Nephron progenitor cell (in vitro differentiated cells): ENCODE results near the gene EPB42.

Experiments used
- DNase-seq: peaks from one replicate; pipeline ENCODE4 v3.0.0; 2021
- H3K27ac Mint-ChIP-seq: 2 replicates; pipeline ENCODE4 v1.8.0; 2021; ENCODE audit warnings: mild to moderate bottlenecking, moderate library complexity, mixed read lengths
- H3K27me3 Mint-ChIP-seq: 2 replicates; pipeline ENCODE4 v1.8.0; 2021; ENCODE audit warnings: mild to moderate bottlenecking, low read depth, mixed read lengths; ENCODE audit not compliant: poor library complexity
- H3K36me3 Mint-ChIP-seq: 2 replicates; pipeline ENCODE4 v1.8.0; 2021; ENCODE audit warnings: low read depth, mixed read lengths
- H3K4me1 Mint-ChIP-seq: 2 replicates; pipeline ENCODE4 v1.8.0; 2021; ENCODE audit warnings: mixed read lengths
- H3K4me3 Mint-ChIP-seq: 2 replicates; pipeline ENCODE4 v1.8.0; 2021; ENCODE audit warnings: mild to moderate bottlenecking, moderate library complexity, mixed read lengths
- H3K9me3 Mint-ChIP-seq: 2 replicates; pipeline ENCODE4 v1.8.0; 2021; ENCODE audit warnings: mild to moderate bottlenecking, moderate library complexity, mixed read lengths
- CTCF ChIP-seq: fragments of 200-600 bp; sonication (generic); IDR thresholded peaks from 2 replicates; pipeline ENCODE4 v1.5.0; 2021; ENCODE audit warnings: antibody characterized with exemption

EPB42 gene

DNA sequence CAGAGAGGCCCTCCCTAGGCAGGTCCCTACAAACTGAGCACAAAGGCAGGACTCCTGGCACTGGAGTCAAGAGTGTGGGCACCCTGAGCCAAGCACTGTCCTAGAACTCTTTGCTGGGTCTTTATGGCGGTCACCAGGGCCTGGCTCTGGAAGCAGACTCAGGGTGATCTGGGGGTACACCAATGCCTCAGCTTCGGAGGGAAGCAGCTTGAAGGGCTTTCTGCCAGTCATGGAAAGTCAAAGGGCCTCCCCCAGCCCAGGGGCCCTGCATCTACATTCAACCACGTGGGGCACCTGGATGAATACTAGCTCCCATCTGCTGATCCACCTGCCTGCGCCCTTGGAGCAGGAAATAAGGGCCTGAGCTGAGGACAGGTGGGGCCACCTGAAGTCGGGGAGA, 7.4 kb downstream of the EPB42 start:
- no peak overlapping the region for H3K27ac Mint-ChIP-seq

DNA sequence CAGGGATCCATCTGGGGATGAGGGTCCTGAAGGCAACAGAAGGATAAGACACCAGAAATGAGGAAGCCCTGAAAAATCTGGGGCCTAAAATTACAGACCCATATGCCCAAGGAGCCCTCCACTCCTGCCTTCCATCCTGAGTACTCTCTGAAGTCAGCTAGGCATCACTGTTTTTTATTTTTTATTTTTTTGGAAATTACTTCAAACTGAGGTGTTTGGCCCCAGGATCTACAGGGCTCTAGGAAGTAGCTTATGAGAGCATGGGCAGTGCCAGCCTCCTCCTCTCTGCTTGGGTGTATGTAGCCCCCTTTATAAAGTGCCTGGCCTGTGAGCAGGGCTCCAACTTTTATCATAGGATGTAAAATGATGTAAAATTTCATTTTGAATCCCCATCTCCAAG, 7.9 kb downstream of the EPB42 start:
- no peaks in the 10 kb centered on the region for H3K9me3 Mint-ChIP-seq
- H3K27ac Mint-ChIP-seq = no peak overlapping the region
- H3K36me3 Mint-ChIP-seq = no peaks in the 10 kb centered on the region
- H3K4me1 Mint-ChIP-seq = peaks cover 7% of the 10 kb centered on the region
- peaks cover 39% of the 10 kb centered on the region for H3K27me3 Mint-ChIP-seq
- no peak for DNase-seq
- H3K4me3 Mint-ChIP-seq = no peak overlapping the region
- TF ChIP-seq CTCF = no peak

More for the DNA sequence above, 7.4 kb downstream of the EPB42 start:
- Mint-ChIP-seq H3K36me3 (no peaks in the 10 kb centered on the region), H3K4me3 (no peak overlapping the region), H3K27me3 (peaks cover 37% of the 10 kb centered on the region), H3K4me1 (peaks cover 7% of the 10 kb centered on the region), H3K9me3 (no peaks in the 10 kb centered on the region)
- no peak for TF ChIP-seq CTCF
- DNase-seq = no peak

- no peak for TF ChIP-seq CTCF
- peaks cover 44% of the 10 kb centered on the region for H3K27me3 Mint-ChIP-seq
- H3K9me3 Mint-ChIP-seq = no peaks in the 10 kb centered on the region
- H3K27ac Mint-ChIP-seq = no peak overlapping the region
- H3K4me3 Mint-ChIP-seq = no peak overlapping the region
- peaks cover 7% of the 10 kb centered on the region for H3K4me1 Mint-ChIP-seq
- H3K36me3 Mint-ChIP-seq = no peaks in the 10 kb centered on the region
- no peak for DNase-seq
Observed at GRCh38 chr15:43212299-43212698, 8.5 kb downstream of the EPB42 start.

DNA sequence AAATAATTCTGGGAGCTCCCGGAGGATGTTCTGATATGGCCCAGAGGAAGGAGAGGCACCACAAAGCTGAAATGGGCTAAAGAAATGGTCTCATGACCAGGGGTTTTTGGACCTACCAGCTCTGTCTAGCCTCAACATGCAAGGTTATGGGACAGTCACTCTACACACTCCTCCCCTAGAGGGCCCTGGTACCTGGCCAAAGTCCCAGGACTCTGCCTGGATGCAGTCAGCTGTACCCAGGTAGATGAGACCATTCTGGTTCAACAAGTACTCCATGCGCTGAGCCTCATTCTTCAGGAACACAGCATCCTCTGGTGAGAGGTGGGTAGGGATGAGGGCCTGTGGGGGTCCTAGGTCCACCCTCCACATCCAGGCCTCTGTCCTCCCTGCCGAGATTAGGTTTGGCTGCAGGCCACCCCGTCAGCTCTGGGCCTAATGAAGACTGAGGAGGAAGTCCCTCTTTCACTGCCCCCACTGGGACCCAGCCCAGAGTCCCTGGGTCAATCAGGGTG, 9.5 kb downstream of the EPB42 start:
- H3K4me3 Mint-ChIP-seq = no peak overlapping the region

DNA sequence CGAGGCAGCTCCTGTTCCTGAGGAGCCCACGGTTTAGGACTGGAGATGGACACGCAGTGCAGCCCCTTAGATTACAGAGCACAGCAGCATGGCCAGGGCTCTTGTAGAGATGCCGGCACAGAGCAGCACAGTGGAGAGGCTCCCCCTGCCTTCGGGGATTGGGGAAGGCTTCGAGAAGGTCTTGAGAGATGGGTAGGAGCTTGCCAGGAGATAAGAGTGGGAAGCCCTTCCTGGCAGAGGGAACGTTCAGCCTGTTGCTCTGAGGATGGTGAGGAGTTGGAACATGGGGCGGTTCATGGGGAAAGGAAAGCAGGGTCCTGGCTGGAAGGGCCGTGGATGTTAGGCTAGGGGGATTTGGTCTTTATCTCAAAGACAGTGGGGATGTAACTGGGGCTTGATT, 10.0 kb downstream of the EPB42 start:
- Mint-ChIP-seq H3K4me3 (no peak overlapping the region), H3K36me3 (no peaks in the 10 kb centered on the region), H3K27me3 (peaks cover 49% of the 10 kb centered on the region), H3K27ac (no peak overlapping the region), H3K4me1 (peaks cover 7% of the 10 kb centered on the region), H3K9me3 (no peaks in the 10 kb centered on the region)
- no peak for DNase-seq
- TF ChIP-seq CTCF = no peak

More for the DNA sequence above, 9.5 kb downstream of the EPB42 start:
- Mint-ChIP-seq H3K36me3 (no peaks in the 10 kb centered on the region), H3K27ac (no peak overlapping the region), H3K9me3 (no peaks in the 10 kb centered on the region), H3K27me3 (peaks cover 47% of the 10 kb centered on the region), H3K4me1 (peaks cover 7% of the 10 kb centered on the region)
- DNase-seq = no peak
- TF ChIP-seq CTCF = no peak

- peaks cover 7% of the 10 kb centered on the region for H3K4me1 Mint-ChIP-seq
- H3K27me3 Mint-ChIP-seq = peaks cover 52% of the 10 kb centered on the region
- no peak overlapping the region for H3K4me3 Mint-ChIP-seq
- TF ChIP-seq CTCF = no peak
- no peaks in the 10 kb centered on the region for H3K36me3 Mint-ChIP-seq
- DNase-seq = no peak
- H3K9me3 Mint-ChIP-seq = no peaks in the 10 kb centered on the region
- H3K27ac Mint-ChIP-seq = no peak overlapping the region
Observed at GRCh38 chr15:43210172-43210745, 10.6 kb downstream of the EPB42 start.
